ENCODE results near the gene PPIH.

The PPIH gene

GRCh38 chr1:42639116-42639515, 19.1 kb upstream of the PPIH start:
- TF ChIP-seq CTCF (IDR thresholded peaks at IDR 0.05; ENCODE audit: insufficient read depth, low read length, poor library complexity, severe bottlenecking), result no peak
- Histone ChIP-seq H3K27me3 (replicated peaks; ENCODE audit: control insufficient read depth, insufficient read depth, low read length) (no peaks in the 10 kb centered on the region), H3K4me3 (replicated peaks; ENCODE audit: low read depth, low read length) (no peak overlapping the region), H3K36me3 (ENCODE audit: control insufficient read depth, insufficient read depth, low read length) (no peaks in the 10 kb centered on the region)
- no peak for DNase-seq (ENCODE audit: extremely low read depth, insufficient read length)

DNA sequence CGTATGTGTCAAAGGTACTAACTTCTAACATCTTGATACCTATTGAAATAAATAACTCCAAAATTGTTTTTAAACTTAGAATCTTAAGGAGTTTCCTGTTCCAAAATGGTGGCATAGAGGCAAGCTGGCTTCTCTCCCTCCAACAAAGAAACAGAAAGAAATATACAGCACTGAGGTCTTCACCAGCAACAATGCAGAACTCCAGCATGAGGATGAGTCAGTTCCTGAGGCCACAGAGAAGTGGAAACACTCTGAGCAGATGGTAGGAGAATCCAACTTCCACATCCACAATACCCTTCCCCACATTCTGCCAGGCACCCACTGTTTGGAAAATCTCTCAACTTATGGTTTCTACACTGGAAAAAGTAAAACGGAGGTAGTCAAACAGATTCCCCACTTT, 12.2 kb upstream of the PPIH start:
- H3K27me3 ChIP-seq (replicated peaks; ENCODE audit: control insufficient read depth, insufficient read depth, low read length), result no peaks in the 10 kb centered on the region
- DNase-seq (ENCODE audit: extremely low read depth, insufficient read length), result no peak
- no peaks in the 10 kb centered on the region for H3K36me3 ChIP-seq (ENCODE audit: control insufficient read depth, insufficient read depth, low read length)
- H3K4me3 ChIP-seq (replicated peaks; ENCODE audit: low read depth, low read length), result no peak overlapping the region
- no peak for TF ChIP-seq CTCF (IDR thresholded peaks at IDR 0.05; ENCODE audit: insufficient read depth, low read length, poor library complexity, severe bottlenecking)

DNA sequence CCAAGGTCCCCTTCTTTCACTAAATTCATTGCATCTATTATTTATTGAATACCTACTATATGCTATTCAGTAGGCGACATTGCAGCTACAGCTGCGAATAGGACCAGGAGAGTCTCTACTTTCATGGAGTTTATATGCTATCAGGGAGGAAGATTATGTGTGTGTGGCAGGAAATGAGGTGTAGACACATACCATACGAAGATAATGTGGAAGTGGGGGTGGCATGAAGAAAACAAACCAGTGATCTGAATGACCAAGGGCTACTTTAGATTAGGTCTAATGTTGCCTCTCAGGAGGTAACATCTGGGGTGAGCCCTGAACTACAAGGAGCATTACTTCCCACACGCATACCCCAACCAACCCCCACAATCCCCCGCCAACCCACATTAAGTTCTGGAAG, 1.0 kb upstream of the PPIH start:
- Histone ChIP-seq H3K4me3 (replicated peaks; ENCODE audit: low read depth, low read length) (no peak overlapping the region; the same call in 1 of the 2 replicates), H3K36me3 (ENCODE audit: control insufficient read depth, insufficient read depth, low read length) (0 out of 2 replicates have a peak, but pooled peaks cover 2% of the 10 kb centered on the region)
- no peak for DNase-seq (ENCODE audit: extremely low read depth, insufficient read length)

DNA sequence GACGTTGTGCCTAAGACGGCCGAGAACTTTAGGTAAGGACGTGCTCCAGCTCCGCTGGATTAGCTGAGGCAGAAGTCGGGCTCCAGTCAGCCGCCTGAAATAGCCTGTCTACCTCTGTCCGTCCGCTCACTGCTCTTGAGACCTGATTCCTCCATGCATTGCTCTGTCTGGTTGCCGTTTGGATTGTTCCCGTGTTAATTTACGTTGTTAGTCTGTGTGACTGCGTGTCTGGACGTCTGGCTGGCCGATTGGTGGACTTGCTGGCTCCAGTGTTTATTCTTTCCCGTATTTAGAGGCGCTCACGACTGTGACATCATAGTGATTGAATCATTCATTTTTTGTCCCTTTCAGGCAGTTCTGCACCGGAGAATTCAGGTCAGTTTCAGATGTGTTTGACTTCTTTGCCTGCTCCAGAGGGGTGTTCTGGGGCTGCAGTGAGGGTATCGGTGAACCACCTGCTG, 684 bp downstream of the PPIH start:
- H3K36me3 ChIP-seq (ENCODE audit: control insufficient read depth, insufficient read depth, low read length), result peaks cover 3% of the 10 kb centered on the region; the same call in 1 of the 2 replicates
- TF ChIP-seq CTCF (IDR thresholded peaks at IDR 0.05; ENCODE audit: insufficient read depth, low read length, poor library complexity, severe bottlenecking), result no peak
- no peaks in the 10 kb centered on the region for H3K27me3 ChIP-seq (replicated peaks; ENCODE audit: control insufficient read depth, insufficient read depth, low read length)
- H3K4me3 ChIP-seq (replicated peaks; ENCODE audit: low read depth, low read length), result peak overlapping the region; percentile 81
- no peak for DNase-seq (ENCODE audit: extremely low read depth, insufficient read length)

More for the DNA sequence above, 1.0 kb upstream of the PPIH start:
- H3K27me3 ChIP-seq (replicated peaks; ENCODE audit: control insufficient read depth, insufficient read depth, low read length), result no peaks in the 10 kb centered on the region
- no peak for TF ChIP-seq CTCF (IDR thresholded peaks at IDR 0.05; ENCODE audit: insufficient read depth, low read length, poor library complexity, severe bottlenecking)

DNA sequence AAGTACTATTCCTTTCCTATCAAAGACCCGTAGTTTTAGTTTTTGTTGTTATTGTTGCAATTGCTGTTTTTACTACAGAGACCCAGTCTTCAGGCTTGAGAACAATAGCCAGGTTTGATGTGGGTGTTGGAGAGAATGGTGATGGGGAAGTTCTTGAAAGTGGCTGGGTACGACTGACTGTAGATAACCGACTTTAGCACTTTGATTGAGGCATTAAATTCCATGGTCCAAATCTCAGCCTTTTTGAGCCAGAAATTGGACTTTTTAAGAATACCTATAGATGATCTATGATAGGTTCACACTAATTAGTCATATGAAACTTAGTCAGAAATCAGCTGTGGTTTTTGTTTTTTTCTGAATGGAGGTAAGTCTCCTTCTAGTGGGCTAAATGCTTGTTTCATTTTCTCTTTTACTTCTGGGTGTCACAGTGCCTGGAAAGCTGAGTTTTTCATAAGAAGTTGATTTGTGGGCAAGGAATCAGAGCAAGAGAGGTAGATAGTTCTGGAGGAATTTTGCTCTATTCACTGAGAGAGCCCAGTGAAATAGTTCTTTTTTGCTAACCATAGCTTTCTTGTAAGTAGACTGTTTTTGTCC, 2.8 kb downstream of the PPIH start:
- Histone ChIP-seq H3K36me3 (ENCODE audit: control insufficient read depth, insufficient read depth, low read length) (peaks cover 14% of the 10 kb centered on the region), H3K27me3 (replicated peaks; ENCODE audit: control insufficient read depth, insufficient read depth, low read length) (no peaks in the 10 kb centered on the region), H3K4me3 (replicated peaks; ENCODE audit: low read depth, low read length) (peak overlapping the region; percentile 25; the same call in 1 of the 2 replicates)
- no peak for TF ChIP-seq CTCF (IDR thresholded peaks at IDR 0.05; ENCODE audit: insufficient read depth, low read length, poor library complexity, severe bottlenecking)
- no peak for DNase-seq (ENCODE audit: extremely low read depth, insufficient read length)

GRCh38 chr1:42669936-42670335, 11.7 kb downstream of the PPIH start:
- Histone ChIP-seq H3K27me3 (replicated peaks; ENCODE audit: control insufficient read depth, insufficient read depth, low read length) (no peaks in the 10 kb centered on the region), H3K36me3 (ENCODE audit: control insufficient read depth, insufficient read depth, low read length) (peaks cover 20% of the 10 kb centered on the region), H3K4me3 (replicated peaks; ENCODE audit: low read depth, low read length) (no peak overlapping the region)
- TF ChIP-seq CTCF (IDR thresholded peaks at IDR 0.05; ENCODE audit: insufficient read depth, low read length, poor library complexity, severe bottlenecking), result no peak
- DNase-seq (ENCODE audit: extremely low read depth, insufficient read length), result no peak

Measured in GM06990 (cell line).